Upper lobe of right lung (tissue), 1 donor: ENCODE data around the gene RAB3GAP2. TPM values are rescaled to one million over a fixed set of nuclear protein-coding genes. Genes with fewer than 3 reads are reported as not detected.

Experiments used
- ATAC-seq: fragments of 200-7000 bp; cut with Tn5 transposase; one replicate; pipeline ENCODE4 v1.9.1; 2020; ENCODE audit warnings: mild to moderate bottlenecking, moderate library complexity
- DNase-seq: peaks from one replicate; pipeline ENCODE4 v3.0.0-alpha.2; 2020
- H3K27ac ChIP-seq: fragments of 200-600 bp; one replicate; pipeline ENCODE4 v1.8.0; 2022
- H3K27me3 ChIP-seq: fragments of 200-600 bp; one replicate; pipeline ENCODE4 v1.8.0; 2022; ENCODE audit warnings: mild to moderate bottlenecking
- H3K36me3 ChIP-seq: fragments of 200-600 bp; one replicate; pipeline ENCODE4 v1.8.0; 2022
- H3K4me1 ChIP-seq: fragments of 200-600 bp; one replicate; pipeline ENCODE4 v1.8.0; 2022
- H3K4me3 ChIP-seq: fragments of 200-600 bp; one replicate; pipeline ENCODE4 v1.8.0; 2022; ENCODE audit warnings: mild to moderate bottlenecking
- H3K9me3 ChIP-seq: fragments of 200-600 bp; one replicate; pipeline ENCODE4 v1.8.0; 2022
- CTCF ChIP-seq: fragments of 200-600 bp; IDR thresholded peaks from one replicate; pipeline ENCODE4 v1.8.0; 2022; ENCODE audit warnings: antibody characterized with exemption
- intact Hi-C: fragments of 100-400 bp; cut with DNase I; formaldehyde crosslinking; loops from one replicate; pipeline ENCODE4 v1.11.0; 2022
- total RNA-seq: library from RNA; stranded (reverse); fragmentation: NEBNext Ultra II Directional; extraction: Animal tissue kit (Norgen Biotek cat#: 25700); gene quantifications from one replicate; pipeline ENCODE4 v1.2.1, GENCODE V29; 2021
- donor health status: DM: no; HTN: yes; CAD: no; lungs with severe emphysema.

RAB3GAP2 gene
- total RNA-seq, 1 donor from 2014 or later: 39.2 TPM

GRCh38 chr1:220306339-220306738, 34.1 kb upstream of the RAB3GAP2 start:
- H3K4me3 ChIP-seq: no peak overlapping the region
- no peak for DNase-seq
- H3K27ac ChIP-seq: no peak overlapping the region
- no peaks in the 10 kb centered on the region for H3K36me3 ChIP-seq
- no peaks in the 10 kb centered on the region for H3K9me3 ChIP-seq
- ATAC-seq: no peak
- no peak for TF ChIP-seq CTCF
- no peaks in the 10 kb centered on the region for H3K4me1 ChIP-seq
- H3K27me3 ChIP-seq: no peaks in the 10 kb centered on the region
- intact Hi-C loops: no loop called here

GRCh38 chr1:220303871-220304270, 31.6 kb upstream of the RAB3GAP2 start:
- intact Hi-C loops: no loop called here
- no peaks in the 10 kb centered on the region for H3K36me3 ChIP-seq
- H3K4me3 ChIP-seq: no peak overlapping the region
- no peak for TF ChIP-seq CTCF
- ATAC-seq: no peak
- no peak overlapping the region for H3K27ac ChIP-seq
- no peaks in the 10 kb centered on the region for H3K9me3 ChIP-seq
- no peaks in the 10 kb centered on the region for H3K27me3 ChIP-seq
- no peak for DNase-seq
- no peaks in the 10 kb centered on the region for H3K4me1 ChIP-seq

GRCh38 chr1:220301630-220302029, 29.4 kb upstream of the RAB3GAP2 start:
- no peaks in the 10 kb centered on the region for H3K27me3 ChIP-seq
- no peak overlapping the region for H3K27ac ChIP-seq
- intact Hi-C loops: no loop called here

GRCh38 chr1:220300442-220301121, 28.3 kb upstream of the RAB3GAP2 start:
- no peak overlapping the region for H3K4me3 ChIP-seq
- no peak for TF ChIP-seq CTCF
- DNase-seq: peak; percentile 65
- no peaks in the 10 kb centered on the region for H3K36me3 ChIP-seq
- no peaks in the 10 kb centered on the region for H3K27me3 ChIP-seq
- intact Hi-C loops: no loop called here
- peak overlapping the region; percentile 69 for H3K27ac ChIP-seq
- peak; percentile 91 for ATAC-seq
- H3K4me1 ChIP-seq: no peaks in the 10 kb centered on the region
- no peaks in the 10 kb centered on the region for H3K9me3 ChIP-seq

More at GRCh38 chr1:220301630-220302029, 29.4 kb upstream of the RAB3GAP2 start:
- ATAC-seq (no peak), DNase-seq (no peak)
- no peaks in the 10 kb centered on the region for H3K36me3 ChIP-seq
- H3K9me3 ChIP-seq: no peaks in the 10 kb centered on the region
- no peak for TF ChIP-seq CTCF
- no peaks in the 10 kb centered on the region for H3K4me1 ChIP-seq
- no peak overlapping the region for H3K4me3 ChIP-seq

- H3K36me3 ChIP-seq: no peaks in the 10 kb centered on the region
- H3K4me3 ChIP-seq: no peak overlapping the region
- no peak for TF ChIP-seq CTCF
- peaks cover 5% of the 10 kb centered on the region for H3K27me3 ChIP-seq
- intact Hi-C loops: no loop called here
- DNase-seq (no peak), ATAC-seq (no peak)
- H3K4me1 ChIP-seq: no peaks in the 10 kb centered on the region
- H3K9me3 ChIP-seq: no peaks in the 10 kb centered on the region
- no peak overlapping the region for H3K27ac ChIP-seq
These were observed 27.1 kb upstream of the RAB3GAP2 start for GRCh38 chr1:220299337-220299736.
